ENCODE measurements around the gene PIM1. TPM values are rescaled to one million over a fixed set of nuclear protein-coding genes. Genes with fewer than 3 reads are reported as not detected.

The PIM1 gene
- total and polyA plus RNA-seq, 9 of the 15 experiments (the other 6 are each of a cell fraction or from before 2014, with no cell fraction given), result 19.0 to 789 (median 212) TPM

DNA sequence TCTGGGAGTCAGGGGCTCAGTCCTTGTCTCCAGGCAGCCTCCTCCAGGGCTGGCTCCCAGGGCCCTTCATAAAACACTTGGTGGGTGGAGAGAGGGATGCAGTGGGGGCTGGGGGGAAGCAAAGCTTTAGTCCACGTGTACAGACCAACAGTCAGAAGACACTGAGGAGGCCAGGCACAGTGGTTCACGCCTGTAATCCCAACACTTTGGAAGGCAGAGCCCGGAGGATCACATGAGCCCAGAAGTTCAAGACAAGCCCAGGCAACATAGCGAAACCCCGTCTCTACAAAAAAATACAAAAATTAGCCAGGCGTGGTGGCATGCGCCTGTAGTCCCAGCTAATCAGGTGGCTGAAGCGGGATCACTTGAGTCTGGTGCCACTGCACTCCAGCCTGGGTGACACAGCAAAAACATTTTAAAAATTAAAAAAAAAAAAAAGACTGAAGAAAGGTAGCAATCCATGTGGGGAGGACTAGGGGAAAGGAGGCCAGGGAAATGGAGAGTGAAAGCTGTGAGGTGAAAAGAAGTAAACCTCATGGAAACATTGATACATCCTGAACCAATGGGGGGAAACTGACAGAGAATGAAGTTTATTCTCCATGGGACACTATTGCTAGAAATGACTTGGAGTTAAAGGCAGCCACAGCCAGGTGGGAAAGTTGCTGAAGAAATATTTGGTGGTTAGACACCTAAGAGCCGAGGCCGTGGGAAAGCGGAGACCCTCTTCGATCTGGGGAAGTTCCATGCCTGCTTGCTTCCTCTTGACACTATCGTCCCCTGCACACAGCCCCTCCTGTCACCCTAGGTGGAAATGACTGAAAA, 35.4 kb downstream of the PIM1 start (continued):
- TF ChIP-seq, protein P1, sequence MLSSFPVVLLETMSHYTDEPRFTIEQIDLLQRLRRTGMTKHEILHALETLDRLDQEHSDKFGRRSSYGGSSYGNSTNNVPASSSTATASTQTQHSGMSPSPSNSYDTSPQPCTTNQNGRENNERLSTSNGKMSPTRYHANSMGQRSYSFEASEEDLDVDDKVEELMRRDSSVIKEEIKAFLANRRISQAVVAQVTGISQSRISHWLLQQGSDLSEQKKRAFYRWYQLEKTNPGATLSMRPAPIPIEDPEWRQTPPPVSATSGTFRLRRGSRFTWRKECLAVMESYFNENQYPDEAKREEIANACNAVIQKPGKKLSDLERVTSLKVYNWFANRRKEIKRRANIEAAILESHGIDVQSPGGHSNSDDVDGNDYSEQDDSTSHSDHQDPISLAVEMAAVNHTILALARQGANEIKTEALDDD (IDR thresholded peaks at IDR 0.05), result no peak
- no peak for TF ChIP-seq MCM3 (IDR thresholded peaks at IDR 0.05)
- TF ChIP-seq FIP1L1 (IDR thresholded peaks at IDR 0.05; ENCODE audit: low read depth, low read length, poor library complexity, severe bottlenecking), result no peak
- TF ChIP-seq, protein P2, sequence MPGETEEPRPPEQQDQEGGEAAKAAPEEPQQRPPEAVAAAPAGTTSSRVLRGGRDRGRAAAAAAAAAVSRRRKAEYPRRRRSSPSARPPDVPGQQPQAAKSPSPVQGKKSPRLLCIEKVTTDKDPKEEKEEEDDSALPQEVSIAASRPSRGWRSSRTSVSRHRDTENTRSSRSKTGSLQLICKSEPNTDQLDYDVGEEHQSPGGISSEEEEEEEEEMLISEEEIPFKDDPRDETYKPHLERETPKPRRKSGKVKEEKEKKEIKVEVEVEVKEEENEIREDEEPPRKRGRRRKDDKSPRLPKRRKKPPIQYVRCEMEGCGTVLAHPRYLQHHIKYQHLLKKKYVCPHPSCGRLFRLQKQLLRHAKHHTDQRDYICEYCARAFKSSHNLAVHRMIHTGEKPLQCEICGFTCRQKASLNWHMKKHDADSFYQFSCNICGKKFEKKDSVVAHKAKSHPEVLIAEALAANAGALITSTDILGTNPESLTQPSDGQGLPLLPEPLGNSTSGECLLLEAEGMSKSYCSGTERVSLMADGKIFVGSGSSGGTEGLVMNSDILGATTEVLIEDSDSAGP (CRISPR knock-in tag; IDR thresholded peaks at IDR 0.05), result no peak
- TF ChIP-seq HDAC2 (IDR thresholded peaks at IDR 0.05), result no peak
- peak; percentile 92 for TF ChIP-seq C11orf30 (IDR thresholded peaks at IDR 0.05; ENCODE audit: low read depth)
- TF ChIP-seq CBFB (CRISPR knock-in tag; IDR thresholded peaks at IDR 0.05), result no peak
- no peak for TF ChIP-seq MTA2 (IDR thresholded peaks at IDR 0.05; ENCODE audit: low read depth)
- no peak for TF ChIP-seq ELF1 (tag; IDR thresholded peaks at IDR 0.05)
- TF ChIP-seq SMC3 (conservative IDR thresholded peaks at IDR 0.05; ENCODE audit: insufficient read depth, low read depth, low read length), result no peak
- TF ChIP-seq BMI1 (IDR thresholded peaks at IDR 0.05; ENCODE audit: low read length), result no peak
- TF ChIP-seq, protein P3, sequence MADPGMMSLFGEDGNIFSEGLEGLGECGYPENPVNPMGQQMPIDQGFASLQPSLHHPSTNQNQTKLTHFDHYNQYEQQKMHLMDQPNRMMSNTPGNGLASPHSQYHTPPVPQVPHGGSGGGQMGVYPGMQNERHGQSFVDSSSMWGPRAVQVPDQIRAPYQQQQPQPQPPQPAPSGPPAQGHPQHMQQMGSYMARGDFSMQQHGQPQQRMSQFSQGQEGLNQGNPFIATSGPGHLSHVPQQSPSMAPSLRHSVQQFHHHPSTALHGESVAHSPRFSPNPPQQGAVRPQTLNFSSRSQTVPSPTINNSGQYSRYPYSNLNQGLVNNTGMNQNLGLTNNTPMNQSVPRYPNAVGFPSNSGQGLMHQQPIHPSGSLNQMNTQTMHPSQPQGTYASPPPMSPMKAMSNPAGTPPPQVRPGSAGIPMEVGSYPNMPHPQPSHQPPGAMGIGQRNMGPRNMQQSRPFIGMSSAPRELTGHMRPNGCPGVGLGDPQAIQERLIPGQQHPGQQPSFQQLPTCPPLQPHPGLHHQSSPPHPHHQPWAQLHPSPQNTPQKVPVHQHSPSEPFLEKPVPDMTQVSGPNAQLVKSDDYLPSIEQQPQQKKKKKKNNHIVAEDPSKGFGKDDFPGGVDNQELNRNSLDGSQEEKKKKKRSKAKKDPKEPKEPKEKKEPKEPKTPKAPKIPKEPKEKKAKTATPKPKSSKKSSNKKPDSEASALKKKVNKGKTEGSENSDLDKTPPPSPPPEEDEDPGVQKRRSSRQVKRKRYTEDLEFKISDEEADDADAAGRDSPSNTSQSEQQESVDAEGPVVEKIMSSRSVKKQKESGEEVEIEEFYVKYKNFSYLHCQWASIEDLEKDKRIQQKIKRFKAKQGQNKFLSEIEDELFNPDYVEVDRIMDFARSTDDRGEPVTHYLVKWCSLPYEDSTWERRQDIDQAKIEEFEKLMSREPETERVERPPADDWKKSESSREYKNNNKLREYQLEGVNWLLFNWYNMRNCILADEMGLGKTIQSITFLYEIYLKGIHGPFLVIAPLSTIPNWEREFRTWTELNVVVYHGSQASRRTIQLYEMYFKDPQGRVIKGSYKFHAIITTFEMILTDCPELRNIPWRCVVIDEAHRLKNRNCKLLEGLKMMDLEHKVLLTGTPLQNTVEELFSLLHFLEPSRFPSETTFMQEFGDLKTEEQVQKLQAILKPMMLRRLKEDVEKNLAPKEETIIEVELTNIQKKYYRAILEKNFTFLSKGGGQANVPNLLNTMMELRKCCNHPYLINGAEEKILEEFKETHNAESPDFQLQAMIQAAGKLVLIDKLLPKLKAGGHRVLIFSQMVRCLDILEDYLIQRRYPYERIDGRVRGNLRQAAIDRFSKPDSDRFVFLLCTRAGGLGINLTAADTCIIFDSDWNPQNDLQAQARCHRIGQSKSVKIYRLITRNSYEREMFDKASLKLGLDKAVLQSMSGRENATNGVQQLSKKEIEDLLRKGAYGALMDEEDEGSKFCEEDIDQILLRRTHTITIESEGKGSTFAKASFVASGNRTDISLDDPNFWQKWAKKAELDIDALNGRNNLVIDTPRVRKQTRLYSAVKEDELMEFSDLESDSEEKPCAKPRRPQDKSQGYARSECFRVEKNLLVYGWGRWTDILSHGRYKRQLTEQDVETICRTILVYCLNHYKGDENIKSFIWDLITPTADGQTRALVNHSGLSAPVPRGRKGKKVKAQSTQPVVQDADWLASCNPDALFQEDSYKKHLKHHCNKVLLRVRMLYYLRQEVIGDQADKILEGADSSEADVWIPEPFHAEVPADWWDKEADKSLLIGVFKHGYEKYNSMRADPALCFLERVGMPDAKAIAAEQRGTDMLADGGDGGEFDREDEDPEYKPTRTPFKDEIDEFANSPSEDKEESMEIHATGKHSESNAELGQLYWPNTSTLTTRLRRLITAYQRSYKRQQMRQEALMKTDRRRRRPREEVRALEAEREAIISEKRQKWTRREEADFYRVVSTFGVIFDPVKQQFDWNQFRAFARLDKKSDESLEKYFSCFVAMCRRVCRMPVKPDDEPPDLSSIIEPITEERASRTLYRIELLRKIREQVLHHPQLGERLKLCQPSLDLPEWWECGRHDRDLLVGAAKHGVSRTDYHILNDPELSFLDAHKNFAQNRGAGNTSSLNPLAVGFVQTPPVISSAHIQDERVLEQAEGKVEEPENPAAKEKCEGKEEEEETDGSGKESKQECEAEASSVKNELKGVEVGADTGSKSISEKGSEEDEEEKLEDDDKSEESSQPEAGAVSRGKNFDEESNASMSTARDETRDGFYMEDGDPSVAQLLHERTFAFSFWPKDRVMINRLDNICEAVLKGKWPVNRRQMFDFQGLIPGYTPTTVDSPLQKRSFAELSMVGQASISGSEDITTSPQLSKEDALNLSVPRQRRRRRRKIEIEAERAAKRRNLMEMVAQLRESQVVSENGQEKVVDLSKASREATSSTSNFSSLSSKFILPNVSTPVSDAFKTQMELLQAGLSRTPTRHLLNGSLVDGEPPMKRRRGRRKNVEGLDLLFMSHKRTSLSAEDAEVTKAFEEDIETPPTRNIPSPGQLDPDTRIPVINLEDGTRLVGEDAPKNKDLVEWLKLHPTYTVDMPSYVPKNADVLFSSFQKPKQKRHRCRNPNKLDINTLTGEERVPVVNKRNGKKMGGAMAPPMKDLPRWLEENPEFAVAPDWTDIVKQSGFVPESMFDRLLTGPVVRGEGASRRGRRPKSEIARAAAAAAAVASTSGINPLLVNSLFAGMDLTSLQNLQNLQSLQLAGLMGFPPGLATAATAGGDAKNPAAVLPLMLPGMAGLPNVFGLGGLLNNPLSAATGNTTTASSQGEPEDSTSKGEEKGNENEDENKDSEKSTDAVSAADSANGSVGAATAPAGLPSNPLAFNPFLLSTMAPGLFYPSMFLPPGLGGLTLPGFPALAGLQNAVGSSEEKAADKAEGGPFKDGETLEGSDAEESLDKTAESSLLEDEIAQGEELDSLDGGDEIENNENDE (IDR thresholded peaks at IDR 0.05; ENCODE audit: low read depth, low read length), result no peak
